Fibroblast of skin of back (primary cell): Measurements from ENCODE around the gene DPAGT1.
"Not testable (repeated sequence)": the region's sequence is repeated elsewhere in the genome, so short reads cannot be mapped to it uniquely, and the experiment has no call there.

Source experiments
- DNase-seq: peaks from one replicate; pipeline ENCODE4 v3.0.0-alpha.2; 2013

The DPAGT1 gene

GRCh38 chr11:119093942-119094815 is 7.5 kb downstream of the DPAGT1 start:
- peak; percentile 36 for DNase-seq

DNA sequence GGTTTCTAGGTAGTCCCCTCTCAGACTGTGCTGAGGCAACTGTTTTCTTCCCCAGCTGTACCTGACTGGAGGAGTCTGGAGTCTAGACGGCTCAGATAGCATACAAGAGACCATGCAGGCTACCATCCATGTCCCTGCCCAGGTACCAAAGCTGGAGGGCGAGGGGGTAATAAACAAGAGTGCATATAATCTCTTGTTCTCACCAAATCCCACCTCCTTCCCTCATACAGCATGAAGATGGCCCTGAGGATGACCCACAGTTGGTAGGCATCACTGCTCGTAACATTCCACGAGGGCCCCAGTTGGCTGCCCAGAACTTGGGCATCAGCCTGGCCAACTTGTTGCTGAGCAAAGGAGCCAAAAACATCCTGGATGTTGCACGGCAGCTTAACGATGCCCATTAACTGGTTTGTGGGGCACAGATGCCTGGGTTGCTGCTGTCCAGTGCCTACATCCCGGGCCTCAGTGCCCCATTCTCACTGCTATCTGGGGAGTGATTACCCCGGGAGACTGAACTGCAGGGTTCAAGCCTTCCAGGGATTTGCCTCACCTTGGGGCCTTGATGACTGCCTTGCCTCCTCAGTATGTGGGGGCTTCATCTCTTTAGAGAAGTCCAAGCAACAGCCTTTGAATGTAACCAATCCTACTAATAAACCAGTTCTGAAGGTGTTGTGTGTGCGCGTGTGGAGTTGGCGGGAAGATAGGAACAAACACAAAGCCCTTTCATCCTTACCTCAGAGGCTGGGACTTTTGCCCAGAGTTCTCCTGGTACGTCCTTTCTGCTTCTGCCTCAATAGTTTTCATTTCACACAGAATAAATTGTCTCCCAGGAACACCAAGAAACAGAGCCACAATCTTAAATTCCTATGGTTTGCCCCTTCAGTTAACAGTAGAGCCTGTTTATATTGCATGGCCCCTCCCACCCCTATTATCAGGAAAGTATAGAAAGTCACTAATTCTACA is 8.5 kb downstream of the DPAGT1 start:
- DNase-seq, result no peak

- DNase-seq, result no peak
Measured at GRCh38 chr11:119091966-119092879, 9.4 kb downstream of the DPAGT1 start.

DNA sequence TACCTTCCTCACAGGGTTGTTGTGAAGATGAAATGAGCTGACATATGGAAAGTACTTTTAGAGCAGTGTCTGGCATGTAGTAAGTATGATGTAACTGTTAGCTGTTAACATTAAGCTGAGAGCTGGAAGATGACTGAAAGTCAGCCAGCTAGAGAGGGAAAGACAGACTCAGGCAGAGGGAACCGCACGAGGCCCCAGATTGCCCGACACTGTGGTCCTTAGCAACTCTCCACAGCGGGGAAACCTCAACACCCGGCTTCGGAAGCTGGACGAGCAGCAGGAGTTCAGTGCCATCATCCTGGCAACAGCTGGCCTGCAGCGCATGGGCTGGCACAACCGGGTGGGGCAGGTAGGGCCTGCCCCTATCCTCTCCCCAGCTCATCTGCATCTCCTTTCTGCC is 10.5 kb downstream of the DPAGT1 start:
- no peak for DNase-seq

DNA sequence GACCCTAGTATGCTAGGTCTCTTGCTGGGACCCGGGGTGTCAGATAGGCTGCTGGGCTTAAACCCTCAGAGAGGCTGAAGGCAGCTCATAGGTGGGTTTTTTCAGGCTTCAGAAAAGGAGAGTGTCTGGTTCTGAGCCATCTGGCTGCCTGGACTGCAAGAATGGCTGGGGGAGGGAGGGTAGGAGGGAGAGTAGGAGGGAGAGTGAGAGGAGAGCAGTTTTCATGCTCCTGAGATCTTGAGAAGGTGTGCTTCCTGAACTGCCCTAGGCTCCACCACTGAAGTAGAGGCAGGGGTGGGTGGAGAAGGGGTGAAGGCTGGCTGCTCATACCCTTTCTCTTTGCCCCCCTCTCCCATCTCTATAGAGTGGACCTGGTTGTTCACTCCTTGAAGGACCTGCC is 12.3 kb downstream of the DPAGT1 start:
- DNase-seq, result no peak

DNA sequence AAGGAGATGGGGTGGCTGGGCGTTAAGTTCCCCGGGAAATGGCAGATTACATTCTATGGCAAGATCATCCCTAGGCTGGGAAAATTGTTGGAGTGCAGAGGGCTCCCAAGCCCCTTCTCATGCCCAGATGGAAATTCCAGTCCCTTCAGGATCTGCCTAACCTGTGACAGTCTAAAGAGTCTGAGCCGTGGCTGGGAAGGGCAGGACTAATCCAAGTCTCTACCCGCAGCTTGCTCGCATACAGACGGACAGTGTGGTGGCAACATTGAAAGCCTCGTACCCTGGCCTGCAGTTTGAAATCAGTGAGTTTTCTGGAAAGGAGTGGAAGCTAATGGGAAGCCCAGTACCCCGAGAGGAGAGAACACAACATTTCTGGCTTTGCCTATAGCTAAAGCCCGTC is 13.2 kb downstream of the DPAGT1 start:
- DNase-seq, result no peak

GRCh38 chr11:119087747-119088241 is 13.9 kb downstream of the DPAGT1 start:
- no peak for DNase-seq

DNA sequence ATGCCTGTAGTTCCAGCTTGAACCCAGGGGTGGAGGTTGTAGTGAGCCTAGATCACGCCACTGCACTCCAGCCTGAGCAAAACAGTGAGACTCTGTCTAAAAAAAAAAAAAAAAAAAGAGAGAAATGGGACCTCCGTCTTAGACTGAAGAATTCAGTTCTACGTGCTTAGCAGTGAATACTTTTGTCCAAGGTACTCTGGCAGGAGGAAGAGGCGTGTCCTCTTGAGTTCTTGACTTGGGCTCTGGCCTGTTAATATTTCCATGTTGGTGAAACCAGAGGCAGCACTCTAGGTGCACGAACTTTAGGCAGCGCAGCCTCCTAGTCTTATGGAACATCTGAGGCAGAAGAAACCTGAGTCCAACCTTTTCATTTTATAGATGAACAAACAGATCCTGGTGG is 14.5 kb downstream of the DPAGT1 start:
- DNase-seq, result no peak

DNA sequence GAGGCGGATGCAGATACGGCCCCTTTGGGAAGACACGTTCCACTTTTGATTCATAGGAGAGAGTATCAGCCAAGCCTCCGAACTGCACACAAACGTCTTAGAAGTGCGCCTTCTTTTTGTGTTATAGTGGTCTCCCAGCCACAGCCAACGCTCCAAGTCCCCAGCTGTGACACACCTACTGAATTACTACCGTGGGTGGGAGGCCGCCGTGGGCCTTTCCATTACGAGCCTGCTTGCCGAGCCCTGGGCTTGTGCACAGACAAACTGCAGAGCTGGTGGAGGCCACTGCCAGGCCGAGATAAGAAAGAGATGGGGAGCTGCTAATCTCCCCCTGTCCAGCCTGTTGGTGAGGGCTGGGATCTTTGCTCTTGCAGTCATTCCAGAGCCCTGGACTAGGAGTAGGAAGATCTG is 16.2 kb downstream of the DPAGT1 start:
- no peak for DNase-seq

DNA sequence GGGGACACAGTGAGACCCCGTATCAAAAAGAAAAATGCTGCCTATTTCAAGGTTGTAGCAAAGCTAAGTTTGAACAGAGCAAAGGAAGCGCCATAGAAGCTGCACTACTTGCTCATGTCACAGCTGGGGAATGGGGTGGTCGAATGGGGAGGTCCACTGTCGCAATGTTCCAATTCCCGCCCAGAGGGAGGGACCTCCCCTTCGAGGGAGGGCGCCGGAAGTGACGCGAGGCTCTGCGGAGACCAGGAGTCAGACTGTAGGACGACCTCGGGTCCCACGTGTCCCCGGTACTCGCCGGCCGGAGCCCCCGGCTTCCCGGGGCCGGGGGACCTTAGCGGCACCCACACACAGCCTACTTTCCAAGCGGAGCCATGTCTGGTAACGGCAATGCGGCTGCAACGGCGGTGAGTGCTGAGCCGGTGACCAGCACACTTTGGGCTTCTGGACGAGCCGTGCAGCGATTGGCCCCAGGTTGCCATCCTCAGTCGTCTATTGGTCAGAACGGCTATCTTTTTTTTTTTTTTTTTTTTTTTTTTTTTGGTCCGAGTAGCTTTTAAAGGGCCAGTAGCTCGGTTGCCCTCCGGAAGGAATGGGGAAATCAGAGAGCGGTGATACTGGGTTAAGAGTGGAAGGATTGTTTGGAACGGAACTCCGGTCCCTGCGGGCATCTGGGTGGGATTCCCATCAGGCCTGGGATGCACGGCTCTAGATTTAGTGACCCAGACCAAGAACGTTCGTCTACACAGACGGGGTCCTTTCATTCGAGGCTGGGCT is 16.8 kb downstream of the DPAGT1 start, which contains the start of gene HMBS:
HMBS (plus strand) TSS at position 219 of the 774 bp plus-strand sequence; CDS start at position 372, 153 bp downstream.
- peak; percentile 96 for DNase-seq

- DNase-seq, result no peak
Measured at GRCh38 chr11:119081682-119082260, 19.9 kb downstream of the DPAGT1 start.

GRCh38 chr11:119078675-119079420 is 22.8 kb downstream of the DPAGT1 start:
- DNase-seq, result no peak

DNA sequence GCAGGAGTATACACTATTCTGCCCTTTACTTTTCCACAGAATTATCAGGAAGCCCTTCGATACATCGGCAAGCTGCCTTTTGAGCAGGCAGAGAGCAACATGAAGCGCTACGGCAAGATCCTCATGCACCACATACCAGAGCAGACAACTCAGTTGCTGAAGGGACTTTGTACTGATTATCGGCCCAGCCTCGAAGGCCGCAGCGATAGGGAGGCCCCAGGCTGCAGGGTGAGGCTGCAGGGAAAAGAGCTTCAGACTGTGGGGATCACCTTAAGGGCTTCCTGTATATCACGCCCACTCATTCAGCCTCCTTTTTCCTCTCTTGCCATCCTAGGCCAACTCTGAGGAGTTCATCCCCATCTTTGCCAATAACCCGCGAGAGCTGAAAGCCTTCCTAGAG is 23.8 kb downstream of the DPAGT1 start:
- no peak for DNase-seq

GRCh38 chr11:119067371-119068222 is 34.1 kb downstream of the DPAGT1 start, which contains the start of gene VPS11:
Gene VPS11 (plus strand): TSS chr11:119067818. CDS start chr11:119067824, 6 bp downstream.
- DNase-seq, result peak; percentile 96

DNA sequence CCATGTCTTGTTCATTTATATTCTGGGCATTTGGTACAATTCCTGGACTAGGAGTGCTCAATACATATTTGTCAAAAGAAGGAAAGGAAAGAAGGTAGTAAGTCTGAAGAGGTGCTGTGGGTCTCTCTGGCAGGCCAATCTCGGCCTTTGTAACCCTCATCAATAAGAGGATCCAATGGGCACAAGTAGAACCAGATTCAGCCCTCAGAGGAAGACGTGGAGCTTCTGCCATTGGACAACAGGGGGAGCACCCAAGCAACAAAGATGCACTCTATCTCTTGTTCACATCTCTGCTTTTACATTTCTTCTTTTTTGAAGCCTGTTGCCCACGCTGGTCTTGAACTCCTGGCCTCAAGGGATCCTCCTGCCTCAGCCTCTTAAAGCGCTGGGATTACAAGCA is 36.3 kb downstream of the DPAGT1 start:
- peak; percentile 41 for DNase-seq

DNA sequence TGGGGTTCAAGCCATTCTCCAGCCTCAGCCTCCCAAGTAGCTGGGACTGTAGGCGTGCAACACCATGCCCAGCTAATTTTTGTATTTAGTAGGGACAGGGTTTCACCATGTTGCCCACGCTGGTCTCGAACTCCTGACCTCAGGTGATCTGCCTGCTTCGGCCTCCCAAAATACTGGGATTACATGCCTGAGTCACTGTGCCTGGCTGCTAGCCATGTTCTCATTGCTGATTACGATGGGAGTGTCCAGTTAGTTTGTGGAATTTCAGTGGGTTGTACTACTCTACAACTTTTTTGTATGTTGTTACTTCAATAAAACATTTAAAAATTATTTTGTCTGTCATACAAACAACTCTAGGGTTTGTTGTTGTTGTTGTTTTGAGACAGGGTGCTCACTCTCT is 38.9 kb downstream of the DPAGT1 start:
- DNase-seq, result peak; percentile 37

DNA sequence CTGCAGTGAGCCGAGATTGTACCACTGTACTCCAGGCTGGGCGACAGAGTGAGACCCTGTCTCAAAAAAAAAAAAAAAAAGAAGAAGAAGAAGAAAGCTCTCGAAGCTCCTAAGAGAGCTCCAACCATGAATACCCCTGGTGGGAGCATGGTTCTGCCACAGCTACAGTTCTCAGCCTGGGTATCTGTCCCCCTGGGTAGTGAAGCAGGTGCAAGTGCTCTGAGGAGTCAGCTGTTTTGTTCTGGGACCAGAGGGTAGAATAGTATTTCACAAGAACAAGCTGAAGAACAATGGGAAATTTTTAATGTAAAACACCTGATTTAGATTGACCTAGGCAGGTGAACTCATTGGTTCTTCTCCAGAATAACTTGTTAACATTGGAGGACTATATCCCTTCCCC is 40.4 kb downstream of the DPAGT1 start:
- no peak for DNase-seq

- DNase-seq, result not testable (repeated sequence)
Measured at GRCh38 chr11:119059128-119059527, 42.5 kb downstream of the DPAGT1 start.
